Lung (tissue), 12 donors: ENCODE measurements around the gene OR6S1. TPM values are rescaled to one million over a fixed set of nuclear protein-coding genes. Genes with fewer than 3 reads are reported as not detected.

Source experiments
- ATAC-seq: fragments of 200-7000 bp; cut with Tn5 transposase; one replicate; pipeline ENCODE4 v1.9.1; 2020; ENCODE audit warnings: moderate number of reproducible peaks; ENCODE audit not compliant: insufficient read depth, low FRiP score
- DNase-seq, 3 donors: peaks; one replicate each; pipeline ENCODE4 v3.0.0-alpha.2; 2013 to 2017
- H3K27ac ChIP-seq, 2 donors: one replicate each; pipeline ENCODE4 v1.5.1; 2013; ENCODE audit warnings: mild to moderate bottlenecking in 2 of 2, moderate library complexity in 2 of 2, control low read depth in 1 of 2, inconsistent platforms in 1 of 2, low read depth in 1 of 2, low read length in 1 of 2
- H3K27me3 ChIP-seq, 3 donors: one replicate each; pipeline ENCODE4 v1.5.1; 2013; ENCODE audit warnings: low read length in 2 of 3; ENCODE audit not compliant: control insufficient read depth in 3 of 3, insufficient read depth in 3 of 3
- H3K36me3 ChIP-seq, 4 donors: one replicate each; pipeline ENCODE4 v1.5.1; 2013; ENCODE audit warnings: low read length in 4 of 4, mild to moderate bottlenecking in 1 of 4, moderate library complexity in 1 of 4; ENCODE audit not compliant: control insufficient read depth in 4 of 4, insufficient read depth in 4 of 4
- H3K4me1 ChIP-seq, 5 donors: one replicate each; pipeline ENCODE4 v1.5.1; 2013; ENCODE audit warnings: low read length in 5 of 5, mild to moderate bottlenecking in 2 of 5, moderate library complexity in 1 of 5; ENCODE audit not compliant: control insufficient read depth in 5 of 5, insufficient read depth in 5 of 5
- H3K4me3 ChIP-seq: one replicate; pipeline ENCODE4 v1.5.1; 2013; ENCODE audit warnings: mild to moderate bottlenecking, control low read depth, moderate library complexity
- H3K9ac ChIP-seq, 2 donors: one replicate each; pipeline ENCODE4 v1.5.1; 2013; ENCODE audit warnings: low read length in 2 of 2, control low read depth in 1 of 2; ENCODE audit not compliant: insufficient read depth in 1 of 2
- H3K9me3 ChIP-seq, 4 donors: one replicate each; pipeline ENCODE4 v1.5.1; 2013; ENCODE audit warnings: low read length in 3 of 4, mild to moderate bottlenecking in 1 of 4, moderate library complexity in 1 of 4; ENCODE audit not compliant: control insufficient read depth in 4 of 4, insufficient read depth in 3 of 4
- WGBS, 2 donors: extraction: QIAGEN DNeasy Blood & Tissue Kit; methylation state at CpG; one replicate each; pipeline ENCODE4 v1.1.7; 2013; 5-methylcytosine and 5-hydroxymethylcytosine counted together
- polyA plus RNA-seq, 2 donors: library from polyadenylated mRNA; stranded (reverse); fragments of 200-250 nt; gene quantifications; one replicate each; pipeline ENCODE4 v1.2.1, GENCODE V29; 2013
- total RNA-seq, 2 donors: library from RNA; depleted of rRNA in 1 of 2; stranded (reverse); fragments of >200 nt in 1 of 2; gene quantifications; one replicate each; pipeline ENCODE4 v1.2.1, GENCODE V29; 2014 to 2021
- TF ChIP-seq, protein P1 (sequence below): IDR thresholded peaks from 2 replicates; pipeline ENCODE4 v1.5.1; 2012; ENCODE audit warnings: mild to moderate bottlenecking; ENCODE audit errors: control extremely low read depth, extremely low read depth
- donor health status: control.
- donor health status: control.
- donor health status: Bipolar disorder and iron deficiency.
- donor health status: healthy.
- donor health status: DM: yes; HTN: yes; CAD: no.

Gene OR6S1
- total and polyA plus RNA-seq, 4 donors, result not detected

- no peak overlapping the region for H3K27ac ChIP-seq
- TF ChIP-seq, protein P1, sequence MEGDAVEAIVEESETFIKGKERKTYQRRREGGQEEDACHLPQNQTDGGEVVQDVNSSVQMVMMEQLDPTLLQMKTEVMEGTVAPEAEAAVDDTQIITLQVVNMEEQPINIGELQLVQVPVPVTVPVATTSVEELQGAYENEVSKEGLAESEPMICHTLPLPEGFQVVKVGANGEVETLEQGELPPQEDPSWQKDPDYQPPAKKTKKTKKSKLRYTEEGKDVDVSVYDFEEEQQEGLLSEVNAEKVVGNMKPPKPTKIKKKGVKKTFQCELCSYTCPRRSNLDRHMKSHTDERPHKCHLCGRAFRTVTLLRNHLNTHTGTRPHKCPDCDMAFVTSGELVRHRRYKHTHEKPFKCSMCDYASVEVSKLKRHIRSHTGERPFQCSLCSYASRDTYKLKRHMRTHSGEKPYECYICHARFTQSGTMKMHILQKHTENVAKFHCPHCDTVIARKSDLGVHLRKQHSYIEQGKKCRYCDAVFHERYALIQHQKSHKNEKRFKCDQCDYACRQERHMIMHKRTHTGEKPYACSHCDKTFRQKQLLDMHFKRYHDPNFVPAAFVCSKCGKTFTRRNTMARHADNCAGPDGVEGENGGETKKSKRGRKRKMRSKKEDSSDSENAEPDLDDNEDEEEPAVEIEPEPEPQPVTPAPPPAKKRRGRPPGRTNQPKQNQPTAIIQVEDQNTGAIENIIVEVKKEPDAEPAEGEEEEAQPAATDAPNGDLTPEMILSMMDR, result no peak
- no peaks in the 10 kb centered on the region for H3K36me3 ChIP-seq
- H3K4me3 ChIP-seq, result no peak overlapping the region
- H3K9me3 ChIP-seq, result no peaks in the 10 kb centered on the region
- H3K27me3 ChIP-seq, result no peaks in the 10 kb centered on the region
- H3K9ac ChIP-seq, result no peak overlapping the region
- ATAC-seq (no peak), DNase-seq (no peak)
- peaks cover 0 to 14% (median 2%) of the 10 kb centered on the region in 5 donors for H3K4me1 ChIP-seq
- 68 to 72% methylated on average over 7 of the region's 7 CpGs for WGBS, 2 donors
These were observed 32.9 kb downstream of the OR6S1 start for GRCh38 chr14:20608383-20609110.

DNA sequence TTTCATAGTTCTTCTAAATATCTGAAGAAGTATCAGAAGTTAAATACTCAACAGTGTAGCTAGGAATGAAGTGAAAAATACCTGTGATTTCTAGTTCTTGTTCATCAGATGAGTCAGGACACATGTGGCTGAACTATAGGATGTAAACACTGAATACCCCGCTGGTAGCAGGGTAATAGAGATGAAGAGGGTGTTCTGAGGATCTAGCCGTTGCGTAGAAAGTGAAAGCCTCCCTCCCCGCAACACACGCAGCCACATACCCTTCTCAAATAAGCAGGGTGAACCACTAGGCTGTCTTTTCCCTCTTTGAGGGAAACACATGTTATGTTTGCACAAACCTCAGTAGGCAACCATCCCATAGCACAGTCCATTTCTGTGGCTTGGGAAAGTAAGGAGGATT lies 33.9 kb downstream of the OR6S1 start:
- Histone ChIP-seq H3K9ac (no peak overlapping the region), H3K36me3 (no peaks in the 10 kb centered on the region), H3K9me3 (no peaks in the 10 kb centered on the region), H3K4me3 (no peak overlapping the region), H3K27ac (no peak overlapping the region), H3K4me1 (peaks cover 0 to 9% (median 2%) of the 10 kb centered on the region in 5 donors), H3K27me3 (no peaks in the 10 kb centered on the region)
- ATAC-seq, result no peak
- 61 to 79% methylated on average over 5 of the region's 5 CpGs for WGBS, 2 donors
- no peak for DNase-seq
- TF ChIP-seq, protein P1, result no peak

GRCh38 chr14:20606902-20607242 lies 34.6 kb downstream of the OR6S1 start:
- 72 to 89% methylated on average over 2 of the region's 2 CpGs for WGBS, 2 donors
- TF ChIP-seq, protein P1, result no peak
- no peak overlapping the region for H3K9ac ChIP-seq
- peaks cover 0 to 9% (median 2%) of the 10 kb centered on the region in 5 donors for H3K4me1 ChIP-seq
- H3K9me3 ChIP-seq, result no peaks in the 10 kb centered on the region
- ATAC-seq (no peak), DNase-seq (no peak)
- H3K4me3 ChIP-seq, result no peak overlapping the region
- no peaks in the 10 kb centered on the region for H3K36me3 ChIP-seq
- no peaks in the 10 kb centered on the region for H3K27me3 ChIP-seq
- H3K27ac ChIP-seq, result no peak overlapping the region
